DOHH2 (cell line): Measurements from ENCODE around the gene ATRN.
A peak's percentile ranks its signal among the peaks of the same experiment; 100 is the strongest.

Source experiments
- H3F3A ChIP-seq: fragments of 200-600 bp; sonication (generic), shearing (Covaris generic); 2 replicates; pipeline ENCODE4 v1.6.0; 2016; ENCODE audit warnings: antibody characterized with exemption, mild to moderate bottlenecking; ENCODE audit not compliant: control insufficient read depth, insufficient read depth
- H3K27ac ChIP-seq: fragments of 200-600 bp; sonication (generic); 2 replicates; pipeline ENCODE4 v1.5.1; 2014; ENCODE audit warnings: low read depth, mild to moderate bottlenecking, low read length, moderate library complexity
- H3K27me3 ChIP-seq: fragments of 200-600 bp; sonication (generic); 2 replicates; pipeline ENCODE4 v1.6.1; 2014; ENCODE audit warnings: mild to moderate bottlenecking, low read length, mixed read lengths; ENCODE audit not compliant: control insufficient read depth
- H3K36me3 ChIP-seq: fragments of 200-600 bp; sonication (generic); 2 replicates; pipeline ENCODE4 v1.6.1; 2014; ENCODE audit warnings: mild to moderate bottlenecking, low read length, moderate library complexity, mixed read lengths; ENCODE audit not compliant: control insufficient read depth
- H3K4me1 ChIP-seq: fragments of 200-600 bp; sonication (generic); 2 replicates; pipeline ENCODE4 v1.6.1; 2014; ENCODE audit warnings: mild to moderate bottlenecking, low read length, mixed read lengths; ENCODE audit not compliant: control insufficient read depth
- H3K4me2 ChIP-seq: fragments of 200-600 bp; sonication (generic); 2 replicates; pipeline ENCODE4 v1.6.0; 2014; ENCODE audit warnings: mild to moderate bottlenecking, low read length, moderate library complexity
- H3K4me3 ChIP-seq: fragments of 200-600 bp; sonication (generic); 2 replicates; pipeline ENCODE4 v1.5.1; 2014; ENCODE audit warnings: mild to moderate bottlenecking, low read length, mixed read lengths
- H3K79me2 ChIP-seq: fragments of 200-600 bp; sonication (generic); 2 replicates; pipeline ENCODE4 v1.6.1; 2014; ENCODE audit warnings: mild to moderate bottlenecking, low read length, mixed read lengths; ENCODE audit not compliant: control insufficient read depth
- H3K9me2 ChIP-seq: fragments of 200-600 bp; sonication (generic); replicated peaks from 2 replicates; pipeline ENCODE4 v1.6.1; 2014; ENCODE audit warnings: mild to moderate bottlenecking, low read length, mixed read lengths; ENCODE audit not compliant: control insufficient read depth
- H3K9me3 ChIP-seq: fragments of 200-600 bp; sonication (generic); 2 replicates; pipeline ENCODE4 v1.6.1; 2014; ENCODE audit warnings: antibody characterized with exemption, low read length, mixed read lengths; ENCODE audit not compliant: control insufficient read depth, insufficient read depth
- H4K20me1 ChIP-seq: fragments of 200-600 bp; sonication (generic); 2 replicates; pipeline ENCODE4 v1.6.0; 2014; ENCODE audit warnings: low read depth, mild to moderate bottlenecking, antibody characterized with exemption, low read length, moderate library complexity; ENCODE audit not compliant: control insufficient read depth, insufficient read depth
- EZH2phosphoT487 ChIP-seq: fragments of 200-600 bp; sonication (generic); IDR thresholded peaks from 2 replicates; pipeline ENCODE4 v1.6.1; 2017; ENCODE audit warnings: borderline replicate concordance, mild to moderate bottlenecking, antibody characterized with exemption, low read length, moderate library complexity, mixed read lengths
- TF ChIP-seq, protein P1 (sequence below): fragments of 200-600 bp; sonication (generic); IDR thresholded peaks from one replicate; pipeline ENCODE4 v1.5.1; 2014; ENCODE audit warnings: antibody characterized with exemption, mild to moderate bottlenecking, low read depth, low read length; ENCODE audit not compliant: poor library complexity, severe bottlenecking

ATRN gene

DNA sequence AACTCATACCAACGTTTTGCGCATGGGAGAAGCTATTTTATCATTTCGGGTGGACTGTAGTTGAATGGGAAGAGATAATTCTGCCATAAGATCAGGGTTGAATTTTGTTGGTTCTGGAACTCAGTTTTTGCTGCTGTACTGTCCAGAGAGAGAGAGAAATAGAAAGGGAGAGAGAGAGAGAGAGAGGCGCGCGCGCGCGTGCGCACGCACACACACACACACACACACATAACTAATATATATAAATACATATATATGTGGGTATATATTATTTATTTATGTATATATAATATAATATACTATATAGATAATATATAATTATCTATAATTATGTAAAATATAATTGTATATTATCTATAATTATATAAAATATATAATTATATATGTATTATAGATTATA, 21.9 kb downstream of the ATRN start:
- Histone ChIP-seq H3K4me3 (no peak overlapping the region), H3K79me2 (peaks cover 36% of the 10 kb centered on the region), H3K4me1 (peaks cover 11% of the 10 kb centered on the region), H3K27me3 (no peaks in the 10 kb centered on the region), H3K4me2 (no peak overlapping the region), H3K9me2 (no peaks in the 10 kb centered on the region), H3K36me3 (no peaks in the 10 kb centered on the region), H4K20me1 (no peaks in the 10 kb centered on the region), H3F3A (no peaks in the 10 kb centered on the region), H3K27ac (no peak overlapping the region), H3K9me3 (no peaks in the 10 kb centered on the region)
- TF ChIP-seq, protein P1, sequence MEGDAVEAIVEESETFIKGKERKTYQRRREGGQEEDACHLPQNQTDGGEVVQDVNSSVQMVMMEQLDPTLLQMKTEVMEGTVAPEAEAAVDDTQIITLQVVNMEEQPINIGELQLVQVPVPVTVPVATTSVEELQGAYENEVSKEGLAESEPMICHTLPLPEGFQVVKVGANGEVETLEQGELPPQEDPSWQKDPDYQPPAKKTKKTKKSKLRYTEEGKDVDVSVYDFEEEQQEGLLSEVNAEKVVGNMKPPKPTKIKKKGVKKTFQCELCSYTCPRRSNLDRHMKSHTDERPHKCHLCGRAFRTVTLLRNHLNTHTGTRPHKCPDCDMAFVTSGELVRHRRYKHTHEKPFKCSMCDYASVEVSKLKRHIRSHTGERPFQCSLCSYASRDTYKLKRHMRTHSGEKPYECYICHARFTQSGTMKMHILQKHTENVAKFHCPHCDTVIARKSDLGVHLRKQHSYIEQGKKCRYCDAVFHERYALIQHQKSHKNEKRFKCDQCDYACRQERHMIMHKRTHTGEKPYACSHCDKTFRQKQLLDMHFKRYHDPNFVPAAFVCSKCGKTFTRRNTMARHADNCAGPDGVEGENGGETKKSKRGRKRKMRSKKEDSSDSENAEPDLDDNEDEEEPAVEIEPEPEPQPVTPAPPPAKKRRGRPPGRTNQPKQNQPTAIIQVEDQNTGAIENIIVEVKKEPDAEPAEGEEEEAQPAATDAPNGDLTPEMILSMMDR: no peak
- no peak for TF ChIP-seq EZH2phosphoT487

DNA sequence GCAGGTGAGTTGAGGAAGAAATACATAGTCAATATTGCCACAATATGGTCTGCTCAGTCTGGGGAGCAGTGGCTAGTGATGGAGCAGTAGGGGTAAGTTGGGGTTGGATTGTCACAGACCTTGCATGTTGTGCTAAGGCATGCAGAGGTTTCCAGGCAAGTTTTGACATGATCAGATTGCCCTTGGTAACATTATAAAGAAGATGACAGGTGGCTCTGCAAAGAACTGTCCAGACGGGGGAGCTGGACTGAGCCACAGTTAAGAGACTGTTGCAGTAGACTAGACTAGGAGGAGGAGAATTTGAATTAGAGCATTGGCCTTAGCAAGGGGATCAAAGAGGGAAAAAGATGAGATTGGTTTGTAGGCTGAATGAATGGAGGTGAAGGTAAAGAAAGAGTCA, 23.4 kb downstream of the ATRN start:
- no peaks in the 10 kb centered on the region for H3K9me2 ChIP-seq
- H3K4me1 ChIP-seq: peaks cover 11% of the 10 kb centered on the region
- no peaks in the 10 kb centered on the region for H3F3A ChIP-seq
- no peaks in the 10 kb centered on the region for H3K27me3 ChIP-seq
- no peaks in the 10 kb centered on the region for H3K36me3 ChIP-seq
- H3K9me3 ChIP-seq: no peaks in the 10 kb centered on the region
- TF ChIP-seq, protein P1: peak; percentile 18
- no peak for TF ChIP-seq EZH2phosphoT487
- H3K27ac ChIP-seq: no peak overlapping the region
- no peak overlapping the region for H3K4me2 ChIP-seq
- peaks cover 27% of the 10 kb centered on the region for H3K79me2 ChIP-seq
- no peaks in the 10 kb centered on the region for H4K20me1 ChIP-seq
- H3K4me3 ChIP-seq: no peak overlapping the region

DNA sequence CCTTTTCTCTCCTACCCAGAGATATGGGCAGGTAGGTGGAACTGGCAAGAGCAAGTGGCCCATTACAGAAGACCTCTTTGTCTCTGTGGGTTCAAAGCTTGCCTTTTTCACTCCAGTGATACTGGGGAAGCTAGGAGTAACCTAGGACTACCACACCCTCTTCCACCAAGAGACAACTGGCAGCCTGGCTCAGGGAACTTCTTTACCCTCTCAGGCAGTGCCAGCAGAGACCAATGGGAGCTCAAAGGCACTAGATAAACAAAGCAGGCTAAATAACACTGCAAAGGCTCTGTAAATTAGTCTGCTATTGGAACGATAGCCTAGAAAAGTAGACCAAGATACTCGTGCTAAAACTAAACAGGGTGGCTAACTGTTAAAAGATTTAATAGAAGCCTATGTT, 32.1 kb downstream of the ATRN start:
- Histone ChIP-seq H3K9me3 (no peaks in the 10 kb centered on the region), H3K36me3 (no peaks in the 10 kb centered on the region), H3K4me3 (no peak overlapping the region), H3K79me2 (no peaks in the 10 kb centered on the region), H3K4me2 (no peak overlapping the region), H3K4me1 (no peaks in the 10 kb centered on the region), H3F3A (no peaks in the 10 kb centered on the region), H3K27ac (no peak overlapping the region), H4K20me1 (no peaks in the 10 kb centered on the region), H3K27me3 (no peaks in the 10 kb centered on the region), H3K9me2 (no peaks in the 10 kb centered on the region)
- TF ChIP-seq, protein P1: no peak
- TF ChIP-seq EZH2phosphoT487: no peak

DNA sequence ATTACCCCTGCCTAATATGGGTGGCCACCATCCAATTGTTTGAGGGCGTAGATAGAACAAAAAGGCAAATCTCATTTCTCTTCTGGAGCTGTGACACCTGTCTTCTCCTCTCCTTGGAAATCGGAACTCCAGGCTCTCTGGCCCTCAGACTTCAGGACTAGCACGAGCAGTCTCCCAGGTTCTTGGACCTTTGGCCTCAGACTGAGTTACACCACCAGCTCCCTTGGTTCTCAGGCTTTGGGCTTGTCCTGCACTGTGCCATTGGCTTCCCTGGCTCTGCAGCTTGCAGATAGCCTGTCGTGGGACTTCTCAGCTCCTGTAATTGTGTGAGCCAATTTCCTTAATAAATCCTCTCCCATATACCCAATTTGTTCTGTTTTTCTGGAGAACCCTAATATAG, 34.3 kb downstream of the ATRN start:
- Histone ChIP-seq H3K27me3 (no peaks in the 10 kb centered on the region), H3K4me3 (no peak overlapping the region), H4K20me1 (no peaks in the 10 kb centered on the region), H3K9me2 (no peaks in the 10 kb centered on the region), H3K79me2 (no peaks in the 10 kb centered on the region), H3F3A (no peaks in the 10 kb centered on the region), H3K4me1 (no peaks in the 10 kb centered on the region), H3K27ac (no peak overlapping the region), H3K36me3 (no peaks in the 10 kb centered on the region), H3K4me2 (no peak overlapping the region), H3K9me3 (no peaks in the 10 kb centered on the region)
- no peak for TF ChIP-seq EZH2phosphoT487
